T-helper 2 cell treated with Interferon-gamma antibody and Interleukin-4, amounts not matched to agents 5 μg/mL and 100 μg/mL, for 36 hours (primary cell): ENCODE measurements around the gene SVOPL.
"Not testable (repeated sequence)": the region's sequence is repeated elsewhere in the genome, so short reads cannot be mapped to it uniquely, and the experiment has no call there.

Experiments
- DNase-seq: peaks from one replicate; pipeline ENCODE4 v3.0.0; 2021; ENCODE audit warnings: low spot score
- H3K27ac Mint-ChIP-seq: one replicate; pipeline ENCODE4 v1.8.0; 2021; ENCODE audit warnings: mild to moderate bottlenecking, mixed read lengths
- H3K27me3 Mint-ChIP-seq: one replicate; pipeline ENCODE4 v1.8.0; 2021; ENCODE audit warnings: low read depth, mixed read lengths
- H3K36me3 Mint-ChIP-seq: one replicate; pipeline ENCODE4 v1.8.0; 2021; ENCODE audit warnings: low read depth, mixed read lengths
- H3K4me1 Mint-ChIP-seq: one replicate; pipeline ENCODE4 v1.8.0; 2021; ENCODE audit warnings: low read depth, mixed read lengths
- H3K4me3 Mint-ChIP-seq: one replicate; pipeline ENCODE4 v1.8.0; 2022; ENCODE audit warnings: mild to moderate bottlenecking, moderate library complexity, mixed read lengths
- H3K9me3 Mint-ChIP-seq: one replicate; pipeline ENCODE4 v1.8.0; 2021; ENCODE audit warnings: mixed read lengths

The SVOPL gene

GRCh38 chr7:138727336-138728099 lies 26.4 kb upstream of the SVOPL start:
- H3K27ac Mint-ChIP-seq = no peak overlapping the region
- no peaks in the 10 kb centered on the region for H3K9me3 Mint-ChIP-seq
- no peak overlapping the region for H3K4me3 Mint-ChIP-seq
- peaks cover 3% of the 10 kb centered on the region for H3K27me3 Mint-ChIP-seq
- H3K4me1 Mint-ChIP-seq = no peaks in the 10 kb centered on the region
- no peak for DNase-seq
- no peaks in the 10 kb centered on the region for H3K36me3 Mint-ChIP-seq

GRCh38 chr7:138726288-138726687 lies 25.1 kb upstream of the SVOPL start:
- Mint-ChIP-seq H3K9me3 (no peaks in the 10 kb centered on the region), H3K27me3 (peaks cover 3% of the 10 kb centered on the region), H3K36me3 (no peaks in the 10 kb centered on the region), H3K27ac (no peak overlapping the region), H3K4me1 (no peaks in the 10 kb centered on the region), H3K4me3 (no peak overlapping the region)
- no peak for DNase-seq

- no peak overlapping the region for H3K27ac Mint-ChIP-seq
- no peaks in the 10 kb centered on the region for H3K9me3 Mint-ChIP-seq
- no peak overlapping the region for H3K4me3 Mint-ChIP-seq
- peaks cover 8% of the 10 kb centered on the region for H3K4me1 Mint-ChIP-seq
- no peak for DNase-seq
- no peaks in the 10 kb centered on the region for H3K36me3 Mint-ChIP-seq
- H3K27me3 Mint-ChIP-seq = peaks cover 28% of the 10 kb centered on the region
Observed at GRCh38 chr7:138720286-138720685, 19.1 kb upstream of the SVOPL start.

- H3K27me3 Mint-ChIP-seq = peaks cover 34% of the 10 kb centered on the region
- no peaks in the 10 kb centered on the region for H3K36me3 Mint-ChIP-seq
- H3K9me3 Mint-ChIP-seq = no peaks in the 10 kb centered on the region
- DNase-seq = no peak
- peaks cover 14% of the 10 kb centered on the region for H3K4me1 Mint-ChIP-seq
- no peak overlapping the region for H3K27ac Mint-ChIP-seq
- H3K4me3 Mint-ChIP-seq = peak overlapping the region; percentile 65
Observed at GRCh38 chr7:138716889-138717288, 15.7 kb upstream of the SVOPL start.

- no peak for DNase-seq
- Mint-ChIP-seq H3K36me3 (no peaks in the 10 kb centered on the region), H3K4me1 (peaks cover 14% of the 10 kb centered on the region), H3K27me3 (peaks cover 25% of the 10 kb centered on the region), H3K27ac (no peak overlapping the region), H3K4me3 (no peak overlapping the region), H3K9me3 (no peaks in the 10 kb centered on the region)
Observed at GRCh38 chr7:138713191-138713590, 12.0 kb upstream of the SVOPL start.

- Mint-ChIP-seq H3K4me1 (peaks cover 9% of the 10 kb centered on the region), H3K9me3 (no peaks in the 10 kb centered on the region), H3K27ac (no peak overlapping the region), H3K27me3 (peaks cover 19% of the 10 kb centered on the region), H3K36me3 (no peaks in the 10 kb centered on the region), H3K4me3 (no peak overlapping the region)
- DNase-seq = no peak
Observed at GRCh38 chr7:138712652-138713051, 11.5 kb upstream of the SVOPL start.

- Mint-ChIP-seq H3K27ac (no peak overlapping the region), H3K9me3 (no peaks in the 10 kb centered on the region), H3K27me3 (peaks cover 6% of the 10 kb centered on the region), H3K36me3 (no peaks in the 10 kb centered on the region), H3K4me1 (peaks cover 7% of the 10 kb centered on the region), H3K4me3 (no peak overlapping the region)
- DNase-seq = no peak
Observed at GRCh38 chr7:138710536-138711385, 9.6 kb upstream of the SVOPL start.

GRCh38 chr7:138705167-138705566 lies 4.0 kb upstream of the SVOPL start:
- Mint-ChIP-seq H3K9me3 (no peaks in the 10 kb centered on the region), H3K4me1 (no peaks in the 10 kb centered on the region)

GRCh38 chr7:138701537-138701923 lies 368 bp upstream of the SVOPL start:
- Mint-ChIP-seq H3K9me3 (no peaks in the 10 kb centered on the region), H3K36me3 (no peaks in the 10 kb centered on the region), H3K27me3 (peaks cover 12% of the 10 kb centered on the region), H3K27ac (no peak overlapping the region), H3K4me3 (no peak overlapping the region), H3K4me1 (no peaks in the 10 kb centered on the region)
- DNase-seq = no peak

More at GRCh38 chr7:138705167-138705566, 4.0 kb upstream of the SVOPL start:
- Mint-ChIP-seq H3K27me3 (peaks cover 4% of the 10 kb centered on the region), H3K36me3 (no peaks in the 10 kb centered on the region), H3K4me3 (no peak overlapping the region), H3K27ac (no peak overlapping the region)
- no peak for DNase-seq

GRCh38 chr7:138699661-138700060 lies 1.5 kb downstream of the SVOPL start:
- no peaks in the 10 kb centered on the region for H3K9me3 Mint-ChIP-seq
- H3K27ac Mint-ChIP-seq = no peak overlapping the region
- H3K27me3 Mint-ChIP-seq = peaks cover 12% of the 10 kb centered on the region
- no peaks in the 10 kb centered on the region for H3K4me1 Mint-ChIP-seq
- H3K4me3 Mint-ChIP-seq = no peak overlapping the region
- no peaks in the 10 kb centered on the region for H3K36me3 Mint-ChIP-seq
- no peak for DNase-seq

GRCh38 chr7:138698281-138698680 lies 2.9 kb downstream of the SVOPL start:
- peaks cover 15% of the 10 kb centered on the region for H3K27me3 Mint-ChIP-seq
- no peaks in the 10 kb centered on the region for H3K4me1 Mint-ChIP-seq
- H3K4me3 Mint-ChIP-seq = no peak overlapping the region
- H3K9me3 Mint-ChIP-seq = no peaks in the 10 kb centered on the region
- H3K27ac Mint-ChIP-seq = no peak overlapping the region
- no peak for DNase-seq
- no peaks in the 10 kb centered on the region for H3K36me3 Mint-ChIP-seq

GRCh38 chr7:138697535-138698182 lies 3.5 kb downstream of the SVOPL start:
- H3K4me3 Mint-ChIP-seq = no peak overlapping the region
- H3K9me3 Mint-ChIP-seq = no peaks in the 10 kb centered on the region
- peaks cover 18% of the 10 kb centered on the region for H3K27me3 Mint-ChIP-seq

GRCh38 chr7:138695776-138696175 lies 5.4 kb downstream of the SVOPL start:
- H3K27ac Mint-ChIP-seq, H3K4me3 Mint-ChIP-seq, H3K4me1 Mint-ChIP-seq, DNase-seq, H3K36me3 Mint-ChIP-seq, H3K9me3 Mint-ChIP-seq: not testable (repeated sequence)
- peaks cover 17% of the 10 kb centered on the region for H3K27me3 Mint-ChIP-seq

More at GRCh38 chr7:138697535-138698182, 3.5 kb downstream of the SVOPL start:
- no peak overlapping the region for H3K27ac Mint-ChIP-seq
- no peak for DNase-seq
- no peaks in the 10 kb centered on the region for H3K4me1 Mint-ChIP-seq
- no peaks in the 10 kb centered on the region for H3K36me3 Mint-ChIP-seq

GRCh38 chr7:138695106-138695505 lies 6.1 kb downstream of the SVOPL start:
- H3K27me3 Mint-ChIP-seq = peaks cover 17% of the 10 kb centered on the region
- DNase-seq = no peak
- no peak overlapping the region for H3K27ac Mint-ChIP-seq
- no peaks in the 10 kb centered on the region for H3K4me1 Mint-ChIP-seq
- H3K4me3 Mint-ChIP-seq = no peak overlapping the region
- no peaks in the 10 kb centered on the region for H3K9me3 Mint-ChIP-seq
- no peaks in the 10 kb centered on the region for H3K36me3 Mint-ChIP-seq
